CD14-positive monocyte (primary cell): ENCODE results near the gene MTUS2. TPM values are rescaled to one million over a fixed set of nuclear protein-coding genes. Genes with fewer than 3 reads are reported as not detected.

Source experiments
- DNase-seq, 3 donors: peaks; one replicate each; pipeline ENCODE4 v3.0.0-alpha.2; 2011 to 2022
- H2AFZ ChIP-seq: 2 replicates; pipeline ENCODE4 v1.6.0; 2012; ENCODE audit warnings: mild to moderate bottlenecking, low read depth, low read length, inconsistent platforms; ENCODE audit not compliant: insufficient read depth, poor library complexity, severe bottlenecking
- H3K27ac ChIP-seq, 2 donors: 1 replicate in 1 of 2; 2 replicates in 1 of 2; pipeline ENCODE4 v1.5.1; 2012 to 2013; ENCODE audit warnings: low read length in 2 of 2, control low read depth in 1 of 2, inconsistent platforms in 1 of 2, low read depth in 1 of 2, mild to moderate bottlenecking in 1 of 2
- H3K27me3 ChIP-seq, 2 donors: one replicate each; pipeline versions ENCODE4 v1.6.0 to v1.6.1; 2011 to 2013; ENCODE audit warnings: low read length in 2 of 2; ENCODE audit not compliant: control insufficient read depth in 2 of 2, insufficient read depth in 2 of 2
- H3K36me3 ChIP-seq, 2 donors: replicated peaks in 1 of 2; 1 replicate in 1 of 2; 2 replicates in 1 of 2; pipeline versions ENCODE4 v1.5.1 to v1.6.1; 2012 to 2013; ENCODE audit warnings: low read length in 2 of 2, control low read depth in 1 of 2, inconsistent platforms in 1 of 2, mild to moderate bottlenecking in 1 of 2; ENCODE audit not compliant: insufficient read depth in 2 of 2, control insufficient read depth in 1 of 2
- H3K4me1 ChIP-seq, 2 donors: 1 replicate in 1 of 2; 2 replicates in 1 of 2; pipeline versions ENCODE4 v1.5.1 to v1.6.1; 2012 to 2013; ENCODE audit warnings: low read length in 2 of 2, control low read depth in 1 of 2, inconsistent platforms in 1 of 2, mild to moderate bottlenecking in 1 of 2, moderate library complexity in 1 of 2; ENCODE audit not compliant: insufficient read depth in 2 of 2, control insufficient read depth in 1 of 2
- H3K4me2 ChIP-seq: replicated peaks from 2 replicates; pipeline ENCODE3; 2012; ENCODE audit warnings: low read length, moderate library complexity, mild to moderate bottlenecking; ENCODE audit not compliant: poor library complexity, severe bottlenecking; ENCODE audit errors: extremely low read depth
- H3K4me3 ChIP-seq, 3 experiments: fragments of 200-600 bp in 1 of 3; sonication (generic) in 1 of 3; replicated peaks in 1 of 3; 1 replicate in 2 of 3; 2 replicates in 1 of 3; pipeline ENCODE4 v1.5.1; 2011 to 2013; ENCODE audit warnings: low read length in 3 of 3, mild to moderate bottlenecking in 3 of 3, control low read depth in 2 of 3, low read depth in 2 of 3, inconsistent platforms in 1 of 3, moderate library complexity in 1 of 3
- H3K79me2 ChIP-seq: 2 replicates; pipeline ENCODE4 v1.6.0; 2012; ENCODE audit warnings: mild to moderate bottlenecking, control low read depth, inconsistent platforms, low read length, moderate library complexity; ENCODE audit not compliant: insufficient read depth
- H3K9ac ChIP-seq: 2 replicates; pipeline ENCODE4 v1.6.0; 2017; ENCODE audit warnings: low read length, mild to moderate bottlenecking; ENCODE audit not compliant: insufficient read depth, poor library complexity, severe bottlenecking
- H3K9me3 ChIP-seq, 2 donors: replicated peaks in 1 of 2; 1 replicate in 1 of 2; 2 replicates in 1 of 2; pipeline versions ENCODE4 v1.5.1 to v1.6.1; 2012 to 2013; ENCODE audit warnings: low read length in 2 of 2, control low read depth in 1 of 2; ENCODE audit not compliant: control insufficient read depth in 1 of 2, insufficient read depth in 1 of 2
- H4K20me1 ChIP-seq: 2 replicates; pipeline ENCODE4 v1.6.0; 2012; ENCODE audit warnings: mild to moderate bottlenecking, low read length, control low read depth, moderate library complexity; ENCODE audit not compliant: insufficient read depth
- H3K27ac Mint-ChIP-seq, 7 donors: one replicate each; pipeline ENCODE4 v1.8.0; 2020; ENCODE audit warnings: mild to moderate bottlenecking in 7 of 7, mixed read lengths in 7 of 7, moderate library complexity in 6 of 7, inconsistent platforms in 2 of 7
- H3K27me3 Mint-ChIP-seq, 3 donors: one replicate each; pipeline ENCODE4 v1.8.0; 2021 to 2022; ENCODE audit warnings: low read depth in 3 of 3, mild to moderate bottlenecking in 3 of 3, mixed read lengths in 3 of 3, moderate library complexity in 3 of 3, inconsistent platforms in 1 of 3
- H3K36me3 Mint-ChIP-seq, 2 donors: one replicate each; pipeline ENCODE4 v1.8.0; 2020; ENCODE audit warnings: mixed read lengths in 2 of 2, inconsistent platforms in 1 of 2, mild to moderate bottlenecking in 1 of 2
- H3K4me1 Mint-ChIP-seq: one replicate; pipeline ENCODE4 v1.8.0; 2020; ENCODE audit warnings: mild to moderate bottlenecking, mixed read lengths
- H3K4me3 Mint-ChIP-seq, 2 donors: one replicate each; pipeline ENCODE4 v1.8.0; 2020; ENCODE audit warnings: mild to moderate bottlenecking in 2 of 2, mixed read lengths in 2 of 2, moderate library complexity in 1 of 2
- H3K9me3 Mint-ChIP-seq, 7 donors: one replicate each; pipeline ENCODE4 v1.8.0; 2020 to 2022; ENCODE audit warnings: mixed read lengths in 7 of 7, mild to moderate bottlenecking in 6 of 7, moderate library complexity in 6 of 7, inconsistent platforms in 2 of 7
- WGBS: methylation state at CpG from one replicate; pipeline ENCODE4 v1.1.5; 2013; ENCODE audit warnings: missing lambda C conversion rate; ENCODE audit not compliant: insufficient coverage; 5-methylcytosine and 5-hydroxymethylcytosine counted together
- intact Hi-C, 2 donors: fragments of 100-400 bp; cut with micrococcal nuclease; formaldehyde crosslinking; loops; one replicate each; pipeline versions ENCODE4 v1.15.0 to v1.15.1; 2023
- polyA plus RNA-seq, 3 donors: library from polyadenylated mRNA; depleted of rRNA in 1 of 3; unstranded in 2 of 3; stranded (reverse) in 1 of 3; fragments of 300-500 nt in 2 of 3; fragments of >200 nt in 1 of 3; fragmentation: Illumina TruSeq in 2 of 3; gene quantifications; 1 replicate in 2 of 3; 2 replicates in 1 of 3; pipeline ENCODE4 v1.2.3, GENCODE V29; 2012 to 2021
- TF ChIP-seq, protein P1 (sequence below): fragments of 200-600 bp; IDR thresholded peaks from one replicate; pipeline ENCODE4 v1.8.0; 2022; ENCODE audit warnings: antibody characterized with exemption, mild to moderate bottlenecking

MTUS2 gene
- polyA plus RNA-seq, 3 donors: 0.04 TPM; not detected in 2

GRCh38 chr13:29530901-29531300, 710.8 kb downstream of the MTUS2 start:
- H4K20me1 ChIP-seq: no peaks in the 10 kb centered on the region
- no peaks in the 10 kb centered on the region for H3K4me1 Mint-ChIP-seq
- no peak overlapping the region for H3K4me3 ChIP-seq
- H3K36me3 Mint-ChIP-seq: peaks cover 72 to 77% of the 10 kb centered on the region in 2 donors
- no peak overlapping the region for H3K27ac ChIP-seq
- no peak overlapping the region for H3K9ac ChIP-seq
- no peaks in the 10 kb centered on the region for H3K79me2 ChIP-seq
- peaks cover 66 to 92% of the 10 kb centered on the region in 2 donors for H3K36me3 ChIP-seq
- no peaks in the 10 kb centered on the region for H3K4me1 ChIP-seq
- H3K27me3 ChIP-seq: no peaks in the 10 kb centered on the region
- H3K9me3 Mint-ChIP-seq: no peaks in the 10 kb centered on the region
- no peaks in the 10 kb centered on the region for H3K9me3 ChIP-seq
- TF ChIP-seq, protein P1, sequence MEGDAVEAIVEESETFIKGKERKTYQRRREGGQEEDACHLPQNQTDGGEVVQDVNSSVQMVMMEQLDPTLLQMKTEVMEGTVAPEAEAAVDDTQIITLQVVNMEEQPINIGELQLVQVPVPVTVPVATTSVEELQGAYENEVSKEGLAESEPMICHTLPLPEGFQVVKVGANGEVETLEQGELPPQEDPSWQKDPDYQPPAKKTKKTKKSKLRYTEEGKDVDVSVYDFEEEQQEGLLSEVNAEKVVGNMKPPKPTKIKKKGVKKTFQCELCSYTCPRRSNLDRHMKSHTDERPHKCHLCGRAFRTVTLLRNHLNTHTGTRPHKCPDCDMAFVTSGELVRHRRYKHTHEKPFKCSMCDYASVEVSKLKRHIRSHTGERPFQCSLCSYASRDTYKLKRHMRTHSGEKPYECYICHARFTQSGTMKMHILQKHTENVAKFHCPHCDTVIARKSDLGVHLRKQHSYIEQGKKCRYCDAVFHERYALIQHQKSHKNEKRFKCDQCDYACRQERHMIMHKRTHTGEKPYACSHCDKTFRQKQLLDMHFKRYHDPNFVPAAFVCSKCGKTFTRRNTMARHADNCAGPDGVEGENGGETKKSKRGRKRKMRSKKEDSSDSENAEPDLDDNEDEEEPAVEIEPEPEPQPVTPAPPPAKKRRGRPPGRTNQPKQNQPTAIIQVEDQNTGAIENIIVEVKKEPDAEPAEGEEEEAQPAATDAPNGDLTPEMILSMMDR: no peak
- H3K4me2 ChIP-seq: no peak overlapping the region
- WGBS: no CpG with 5 or more reads among the region's 5 CpGs
- DNase-seq: no peak
- no peak overlapping the region for H2AFZ ChIP-seq
- intact Hi-C loops: no loop called here
- H3K27ac Mint-ChIP-seq: peak overlapping the region in 1 of 7 donors; percentile 3
- no peak overlapping the region for H3K4me3 Mint-ChIP-seq
- H3K27me3 Mint-ChIP-seq: no peaks in the 10 kb centered on the region

GRCh38 chr13:29532116-29532515, 712.0 kb downstream of the MTUS2 start:
- Mint-ChIP-seq H3K36me3 (peaks cover 68 to 77% of the 10 kb centered on the region in 2 donors), H3K27me3 (peaks cover 0 to 2% (median 0%) of the 10 kb centered on the region in 3 donors), H3K4me3 (no peak overlapping the region), H3K27ac (no peak overlapping the region), H3K9me3 (no peaks in the 10 kb centered on the region), H3K4me1 (no peaks in the 10 kb centered on the region)
- no peak overlapping the region for H2AFZ ChIP-seq
- no peak overlapping the region for H3K4me3 ChIP-seq
- H3K9me3 ChIP-seq: no peaks in the 10 kb centered on the region
- H3K4me2 ChIP-seq: no peak overlapping the region
- no peak for DNase-seq
- no peaks in the 10 kb centered on the region for H3K4me1 ChIP-seq
- 95% methylated on average over 4 of the region's 5 CpGs for WGBS
- TF ChIP-seq, protein P1: no peak
- H3K79me2 ChIP-seq: no peaks in the 10 kb centered on the region
- H3K27me3 ChIP-seq: no peaks in the 10 kb centered on the region
- H3K36me3 ChIP-seq: peaks cover 64 to 96% of the 10 kb centered on the region in 2 donors
- intact Hi-C loops: no loop called here
- no peak overlapping the region for H3K9ac ChIP-seq
- no peak overlapping the region for H3K27ac ChIP-seq
- no peaks in the 10 kb centered on the region for H4K20me1 ChIP-seq
